Measurements from ENCODE around the gene CACNB2.

DNA sequence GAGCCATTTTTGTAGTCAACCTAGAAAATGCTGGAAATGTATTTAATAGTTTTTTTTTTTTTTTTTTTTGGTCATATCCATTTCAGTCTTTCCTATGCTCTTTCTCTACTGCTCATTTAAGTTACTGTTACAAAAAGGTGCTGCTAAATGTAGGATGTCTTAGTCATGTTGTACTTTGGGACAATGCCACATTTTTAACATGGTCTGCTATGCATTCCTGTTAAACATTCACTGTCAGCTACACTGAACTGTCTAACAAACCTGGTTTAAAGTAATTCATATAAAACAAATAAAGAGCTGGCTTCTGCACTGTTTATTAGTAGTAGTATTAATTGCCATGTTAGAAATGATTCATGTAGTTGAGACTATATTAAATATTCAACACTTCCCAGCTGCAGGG is 402.6 kb downstream of the CACNB2 start:
- TF ChIP-seq POLR2A (IDR thresholded peaks at IDR 0.05; ENCODE audit: low read depth, low read length) (no peak), TAF1 (IDR thresholded peaks at IDR 0.05; ENCODE audit: borderline replicate concordance, low read depth, low read length) (no peak)
